ENCODE results near the gene SOX13.

DNA sequence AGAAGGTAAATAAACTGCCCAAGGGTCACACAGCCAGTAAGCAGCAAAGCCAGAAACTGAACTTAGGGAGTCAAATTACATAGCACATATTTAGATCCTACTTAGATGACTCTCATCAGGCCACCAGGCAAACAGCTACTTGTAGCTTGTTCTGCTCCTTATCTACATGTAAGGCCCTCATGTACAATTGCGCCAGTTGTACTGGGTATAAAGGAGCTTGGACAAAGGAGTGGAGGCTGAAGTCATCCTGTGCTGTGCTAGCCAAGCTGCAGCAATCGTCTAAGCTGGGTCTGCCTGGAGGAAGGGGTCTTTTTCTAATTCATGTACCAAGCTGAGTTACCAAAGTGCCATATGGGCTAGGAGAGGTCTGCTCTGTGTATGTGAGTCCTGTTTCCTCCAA is 66.2 kb downstream of the SOX13 start:
- TF ChIP-seq, protein P1, sequence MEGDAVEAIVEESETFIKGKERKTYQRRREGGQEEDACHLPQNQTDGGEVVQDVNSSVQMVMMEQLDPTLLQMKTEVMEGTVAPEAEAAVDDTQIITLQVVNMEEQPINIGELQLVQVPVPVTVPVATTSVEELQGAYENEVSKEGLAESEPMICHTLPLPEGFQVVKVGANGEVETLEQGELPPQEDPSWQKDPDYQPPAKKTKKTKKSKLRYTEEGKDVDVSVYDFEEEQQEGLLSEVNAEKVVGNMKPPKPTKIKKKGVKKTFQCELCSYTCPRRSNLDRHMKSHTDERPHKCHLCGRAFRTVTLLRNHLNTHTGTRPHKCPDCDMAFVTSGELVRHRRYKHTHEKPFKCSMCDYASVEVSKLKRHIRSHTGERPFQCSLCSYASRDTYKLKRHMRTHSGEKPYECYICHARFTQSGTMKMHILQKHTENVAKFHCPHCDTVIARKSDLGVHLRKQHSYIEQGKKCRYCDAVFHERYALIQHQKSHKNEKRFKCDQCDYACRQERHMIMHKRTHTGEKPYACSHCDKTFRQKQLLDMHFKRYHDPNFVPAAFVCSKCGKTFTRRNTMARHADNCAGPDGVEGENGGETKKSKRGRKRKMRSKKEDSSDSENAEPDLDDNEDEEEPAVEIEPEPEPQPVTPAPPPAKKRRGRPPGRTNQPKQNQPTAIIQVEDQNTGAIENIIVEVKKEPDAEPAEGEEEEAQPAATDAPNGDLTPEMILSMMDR (IDR thresholded peaks at IDR 0.05): no peak
- no peak for TF ChIP-seq SIN3A (IDR thresholded peaks at IDR 0.05; ENCODE audit: borderline replicate concordance, insufficient read depth, low read depth, low read length)

Data from Panc1 (cell line).